Heart left ventricle (tissue), 13 donors: ENCODE results near the gene DTX3L.

Experiments
- POLR2A ChIP-seq, 2 donors: fragments of 450-650 bp; IDR thresholded peaks; one replicate each; pipeline ENCODE4 v1.6.1; 2017; ENCODE audit warnings: antibody characterized with exemption in 2 of 2, mild to moderate bottlenecking in 2 of 2, moderate library complexity in 2 of 2
- TF ChIP-seq, protein P1 (sequence below), 12 donors: fragments of 200-600 bp; sonication (generic) in 4 of 12; IDR thresholded peaks; one replicate each; pipeline versions ENCODE4 v1.5.0 to v1.8.0; 2018 to 2022; ENCODE audit warnings: antibody characterized with exemption in 12 of 12, mild to moderate bottlenecking in 5 of 12
- donor health status: ischemic (EF 13 %, LVEDD 7.1; RV severe dilation, severe dysfunction).
- donor health status: DM: no; HTN: yes; CAD: no.
- donor health status: DM: no; HTN: no; CAD: no.
- donor health status: ischemic (EF 25% LVEDD 6.9; RV normal size, moderate dysfunction).
- donor health status: ischemic (EF 25% LVEDD 5.7; RV mildly dilated, moderate dysfunction).
- donor health status: ischemic (EF 35%, LVEDD 5.7; RV mildly dilated, moderate dysfunction).
- donor health status: nonischemic (EF 11% LVEDD 7.7; RV severe dilation, severe dysfunction).
- donor health status: DM: yes; HTN: yes; CAD: no.
- donor health status: PGD.
- donor health status: ischemic (EF 29% LVEDD 5.4; RV normal size, mild dysfunction).
- donor health status: nonischemic (EF 23%, LVEDD 6.1; RV moderate dilation, normal function).

GRCh38 chr3:122623031-122623829, 59.1 kb downstream of the DTX3L start:
- TF ChIP-seq, protein P1, sequence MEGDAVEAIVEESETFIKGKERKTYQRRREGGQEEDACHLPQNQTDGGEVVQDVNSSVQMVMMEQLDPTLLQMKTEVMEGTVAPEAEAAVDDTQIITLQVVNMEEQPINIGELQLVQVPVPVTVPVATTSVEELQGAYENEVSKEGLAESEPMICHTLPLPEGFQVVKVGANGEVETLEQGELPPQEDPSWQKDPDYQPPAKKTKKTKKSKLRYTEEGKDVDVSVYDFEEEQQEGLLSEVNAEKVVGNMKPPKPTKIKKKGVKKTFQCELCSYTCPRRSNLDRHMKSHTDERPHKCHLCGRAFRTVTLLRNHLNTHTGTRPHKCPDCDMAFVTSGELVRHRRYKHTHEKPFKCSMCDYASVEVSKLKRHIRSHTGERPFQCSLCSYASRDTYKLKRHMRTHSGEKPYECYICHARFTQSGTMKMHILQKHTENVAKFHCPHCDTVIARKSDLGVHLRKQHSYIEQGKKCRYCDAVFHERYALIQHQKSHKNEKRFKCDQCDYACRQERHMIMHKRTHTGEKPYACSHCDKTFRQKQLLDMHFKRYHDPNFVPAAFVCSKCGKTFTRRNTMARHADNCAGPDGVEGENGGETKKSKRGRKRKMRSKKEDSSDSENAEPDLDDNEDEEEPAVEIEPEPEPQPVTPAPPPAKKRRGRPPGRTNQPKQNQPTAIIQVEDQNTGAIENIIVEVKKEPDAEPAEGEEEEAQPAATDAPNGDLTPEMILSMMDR (IDR thresholded peaks at IDR 0.05), result no peak
- no peak for TF ChIP-seq POLR2A (IDR thresholded peaks at IDR 0.05)
